Loucy (cell line): ENCODE results near the gene ALG13.
"Not testable (repeated sequence)": the region's sequence is repeated elsewhere in the genome, so short reads cannot be mapped to it uniquely, and the experiment has no call there.

Source experiments
- EZH2phosphoT487 ChIP-seq: fragments of 200-600 bp; IDR thresholded peaks from 2 replicates; pipeline ENCODE4 v1.6.1; 2018; ENCODE audit warnings: antibody characterized with exemption, mild to moderate bottlenecking, moderate library complexity, borderline replicate concordance
- TF ChIP-seq, protein P1 (sequence below): fragments of 200-600 bp; sonication (generic); conservative IDR thresholded peaks from 2 replicates; pipeline ENCODE4 v1.5.1; 2014; ENCODE audit warnings: mild to moderate bottlenecking, antibody characterized with exemption, low read length

DNA sequence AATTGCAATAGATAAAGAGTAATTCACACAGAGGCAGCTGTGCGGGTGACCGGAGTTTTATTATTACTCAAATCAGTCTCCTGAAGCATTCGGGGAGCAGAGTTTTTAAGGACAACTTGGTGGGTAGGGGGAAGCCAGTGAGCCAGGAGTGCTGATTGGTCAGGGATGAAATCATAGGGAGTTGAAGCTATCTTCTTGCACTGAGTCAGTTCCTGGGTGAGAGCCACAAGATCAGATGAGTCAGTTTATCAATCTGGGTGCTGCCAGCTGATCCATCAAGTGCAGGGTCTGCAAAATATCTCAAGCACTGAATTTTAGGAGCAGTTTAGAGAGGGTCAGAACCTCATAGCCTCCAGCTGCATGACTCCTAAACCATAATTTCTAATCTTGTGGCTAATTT is 35.8 kb upstream of the ALG13 start:
- TF ChIP-seq, protein P1, sequence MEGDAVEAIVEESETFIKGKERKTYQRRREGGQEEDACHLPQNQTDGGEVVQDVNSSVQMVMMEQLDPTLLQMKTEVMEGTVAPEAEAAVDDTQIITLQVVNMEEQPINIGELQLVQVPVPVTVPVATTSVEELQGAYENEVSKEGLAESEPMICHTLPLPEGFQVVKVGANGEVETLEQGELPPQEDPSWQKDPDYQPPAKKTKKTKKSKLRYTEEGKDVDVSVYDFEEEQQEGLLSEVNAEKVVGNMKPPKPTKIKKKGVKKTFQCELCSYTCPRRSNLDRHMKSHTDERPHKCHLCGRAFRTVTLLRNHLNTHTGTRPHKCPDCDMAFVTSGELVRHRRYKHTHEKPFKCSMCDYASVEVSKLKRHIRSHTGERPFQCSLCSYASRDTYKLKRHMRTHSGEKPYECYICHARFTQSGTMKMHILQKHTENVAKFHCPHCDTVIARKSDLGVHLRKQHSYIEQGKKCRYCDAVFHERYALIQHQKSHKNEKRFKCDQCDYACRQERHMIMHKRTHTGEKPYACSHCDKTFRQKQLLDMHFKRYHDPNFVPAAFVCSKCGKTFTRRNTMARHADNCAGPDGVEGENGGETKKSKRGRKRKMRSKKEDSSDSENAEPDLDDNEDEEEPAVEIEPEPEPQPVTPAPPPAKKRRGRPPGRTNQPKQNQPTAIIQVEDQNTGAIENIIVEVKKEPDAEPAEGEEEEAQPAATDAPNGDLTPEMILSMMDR: not testable (repeated sequence)
- TF ChIP-seq EZH2phosphoT487: not testable (repeated sequence)
